Measurements from ENCODE around the gene USP32.

The USP32 gene

DNA sequence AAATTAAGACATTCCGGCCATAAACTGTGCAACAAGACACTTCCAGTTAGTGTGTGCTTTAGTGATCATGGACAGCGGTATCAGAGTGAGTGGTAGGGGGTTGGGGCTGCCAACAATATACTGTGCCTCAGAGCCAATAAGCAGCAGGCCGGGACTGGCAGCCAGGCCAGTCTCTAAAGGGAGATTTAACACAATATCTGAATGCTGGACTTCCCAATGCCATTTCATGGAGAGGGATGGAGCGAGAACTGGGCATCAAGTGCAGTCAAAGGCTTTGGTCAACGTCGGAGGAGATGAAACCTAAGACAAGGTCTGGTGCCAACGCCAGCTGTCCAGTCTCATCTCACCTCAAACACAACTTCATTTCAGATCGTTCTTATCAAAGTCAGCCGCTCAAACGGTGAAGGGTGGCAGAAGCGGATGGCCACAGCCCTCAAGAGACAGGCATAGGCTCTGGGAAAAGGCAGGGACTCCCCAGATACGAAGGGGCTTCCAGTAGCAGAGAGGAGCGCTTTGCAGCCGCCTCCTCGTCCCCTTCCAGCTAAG lies 935 bp downstream of the USP32 start:
- peak overlapping the region; percentile 78 for H3K9ac ChIP-seq
- no peaks in the 10 kb centered on the region for H3K9me3 ChIP-seq (ENCODE audit: control insufficient read depth, low read length)
- peak overlapping the region; percentile 94 for H2AFZ ChIP-seq
- TF ChIP-seq, protein P1, sequence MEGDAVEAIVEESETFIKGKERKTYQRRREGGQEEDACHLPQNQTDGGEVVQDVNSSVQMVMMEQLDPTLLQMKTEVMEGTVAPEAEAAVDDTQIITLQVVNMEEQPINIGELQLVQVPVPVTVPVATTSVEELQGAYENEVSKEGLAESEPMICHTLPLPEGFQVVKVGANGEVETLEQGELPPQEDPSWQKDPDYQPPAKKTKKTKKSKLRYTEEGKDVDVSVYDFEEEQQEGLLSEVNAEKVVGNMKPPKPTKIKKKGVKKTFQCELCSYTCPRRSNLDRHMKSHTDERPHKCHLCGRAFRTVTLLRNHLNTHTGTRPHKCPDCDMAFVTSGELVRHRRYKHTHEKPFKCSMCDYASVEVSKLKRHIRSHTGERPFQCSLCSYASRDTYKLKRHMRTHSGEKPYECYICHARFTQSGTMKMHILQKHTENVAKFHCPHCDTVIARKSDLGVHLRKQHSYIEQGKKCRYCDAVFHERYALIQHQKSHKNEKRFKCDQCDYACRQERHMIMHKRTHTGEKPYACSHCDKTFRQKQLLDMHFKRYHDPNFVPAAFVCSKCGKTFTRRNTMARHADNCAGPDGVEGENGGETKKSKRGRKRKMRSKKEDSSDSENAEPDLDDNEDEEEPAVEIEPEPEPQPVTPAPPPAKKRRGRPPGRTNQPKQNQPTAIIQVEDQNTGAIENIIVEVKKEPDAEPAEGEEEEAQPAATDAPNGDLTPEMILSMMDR (IDR thresholded peaks at IDR 0.05): no peak
- peak overlapping the region; percentile 96 for H3K27ac ChIP-seq
- H3K4me3 ChIP-seq (ENCODE audit: low read depth, low read length): peak overlapping the region; percentile 85
- H3K4me2 ChIP-seq (ENCODE audit: low read length): peak overlapping the region; percentile 86
- H3K79me2 ChIP-seq: peaks cover 6% of the 10 kb centered on the region
- H3K4me1 ChIP-seq: peaks cover 7% of the 10 kb centered on the region
- H3K36me3 ChIP-seq (ENCODE audit: control insufficient read depth, insufficient read depth, low read length): no peaks in the 10 kb centered on the region
- H3K27me3 ChIP-seq (ENCODE audit: control insufficient read depth, insufficient read depth, low read length): no peaks in the 10 kb centered on the region

DNA sequence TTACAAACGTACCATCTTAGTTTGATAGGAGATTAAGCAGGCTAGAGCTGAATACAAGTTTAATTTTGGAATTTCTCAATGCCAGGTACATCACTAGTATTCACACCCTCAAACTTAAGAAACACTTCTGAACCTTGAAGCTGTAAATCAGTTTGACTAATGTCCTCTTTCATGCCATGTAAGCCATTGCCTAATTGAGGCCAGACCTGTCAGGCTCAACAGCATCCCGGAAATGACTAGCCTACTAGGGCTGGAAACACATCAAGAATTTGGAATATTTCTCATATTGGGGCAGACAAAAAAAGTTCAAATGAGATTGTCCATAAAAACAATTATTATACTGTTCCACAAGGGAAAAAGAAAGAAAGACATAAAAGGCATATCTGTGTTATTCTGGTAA lies 1.7 kb downstream of the USP32 start:
- no peak overlapping the region for H3K4me2 ChIP-seq (ENCODE audit: low read length)
- H3K27ac ChIP-seq: no peak overlapping the region
- TF ChIP-seq, protein P1 (IDR thresholded peaks at IDR 0.05): no peak
- no peaks in the 10 kb centered on the region for H3K27me3 ChIP-seq (ENCODE audit: control insufficient read depth, insufficient read depth, low read length)
- H3K4me3 ChIP-seq (ENCODE audit: low read depth, low read length): no peak overlapping the region
- no peaks in the 10 kb centered on the region for H3K9me3 ChIP-seq (ENCODE audit: control insufficient read depth, low read length)
- H3K9ac ChIP-seq: no peak overlapping the region
- peaks cover 7% of the 10 kb centered on the region for H3K4me1 ChIP-seq
- H2AFZ ChIP-seq: no peak overlapping the region
- no peaks in the 10 kb centered on the region for H3K36me3 ChIP-seq (ENCODE audit: control insufficient read depth, insufficient read depth, low read length)
- peaks cover 9% of the 10 kb centered on the region for H3K79me2 ChIP-seq

DNA sequence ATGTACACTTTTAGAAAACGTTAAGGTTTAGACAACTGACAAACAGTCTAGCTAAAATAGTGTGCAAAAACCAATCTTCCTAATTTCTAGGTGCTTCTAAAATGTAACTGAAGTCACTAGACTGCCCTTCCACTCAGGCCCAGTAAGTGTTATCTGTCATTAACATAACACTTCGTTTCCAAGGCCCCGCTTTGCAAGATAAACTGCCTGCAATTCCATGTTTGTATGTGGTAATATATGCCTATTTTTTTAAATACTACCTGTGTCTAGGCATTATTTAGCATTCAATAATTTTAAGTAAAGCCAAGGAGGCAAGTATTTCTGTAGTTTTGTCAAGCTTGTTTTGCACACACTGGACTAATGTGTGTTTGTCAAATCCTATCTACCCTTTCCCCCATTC lies 3.2 kb downstream of the USP32 start:
- H2AFZ ChIP-seq: no peak overlapping the region
- H3K4me3 ChIP-seq (ENCODE audit: low read depth, low read length): no peak overlapping the region
- no peak overlapping the region for H3K9ac ChIP-seq
- H3K36me3 ChIP-seq (ENCODE audit: control insufficient read depth, insufficient read depth, low read length): no peaks in the 10 kb centered on the region
- H3K79me2 ChIP-seq: peaks cover 9% of the 10 kb centered on the region
- TF ChIP-seq, protein P1 (IDR thresholded peaks at IDR 0.05): no peak
- H3K27me3 ChIP-seq (ENCODE audit: control insufficient read depth, insufficient read depth, low read length): no peaks in the 10 kb centered on the region
- no peaks in the 10 kb centered on the region for H3K9me3 ChIP-seq (ENCODE audit: control insufficient read depth, low read length)
- no peak overlapping the region for H3K4me2 ChIP-seq (ENCODE audit: low read length)
- peaks cover 7% of the 10 kb centered on the region for H3K4me1 ChIP-seq
- no peak overlapping the region for H3K27ac ChIP-seq

DNA sequence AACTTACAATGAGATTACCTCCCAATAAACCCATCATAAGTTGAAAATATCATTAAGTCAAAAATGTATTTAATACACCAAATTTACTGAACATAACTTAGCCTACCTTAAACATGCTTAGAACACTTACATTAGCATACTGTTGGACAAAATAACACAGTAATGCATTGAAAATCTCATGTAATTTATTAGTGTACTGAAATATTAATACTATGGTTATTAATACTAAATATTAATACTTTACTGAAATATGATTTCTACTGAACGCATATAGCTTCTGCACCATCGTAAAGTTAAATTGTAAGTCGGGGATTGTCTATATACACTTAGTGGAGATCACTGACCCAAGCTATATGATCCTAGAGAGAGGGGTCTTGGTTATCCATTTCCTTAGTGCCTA lies 4.3 kb downstream of the USP32 start:
- Histone ChIP-seq H3K27ac (no peak overlapping the region), H3K27me3 (ENCODE audit: control insufficient read depth, insufficient read depth, low read length) (no peaks in the 10 kb centered on the region), H2AFZ (no peak overlapping the region), H3K9me3 (ENCODE audit: control insufficient read depth, low read length) (no peaks in the 10 kb centered on the region), H3K4me2 (ENCODE audit: low read length) (no peak overlapping the region), H3K4me3 (ENCODE audit: low read depth, low read length) (no peak overlapping the region), H3K79me2 (peaks cover 9% of the 10 kb centered on the region), H3K4me1 (peaks cover 3% of the 10 kb centered on the region), H3K36me3 (ENCODE audit: control insufficient read depth, insufficient read depth, low read length) (no peaks in the 10 kb centered on the region), H3K9ac (no peak overlapping the region)
- TF ChIP-seq, protein P1 (IDR thresholded peaks at IDR 0.05): no peak

All from parathyroid adenoma (tissue), 2 donors.